HepG2 (cell line): ENCODE measurements around the gene RNASE8. TPM values are rescaled to one million over a fixed set of nuclear protein-coding genes. Genes with fewer than 3 reads are reported as not detected.

Experiments used
- BHLHE40 ChIP-seq: IDR thresholded peaks from 2 replicates; pipeline ENCODE4 v1.6.1; 2011; ENCODE audit warnings: low read length, improper control_type of control experiment
- CREBL2 ChIP-seq: sonication (generic); formaldehyde crosslinking; IDR thresholded peaks from 2 replicates; pipeline ENCODE4 v1.8.1; 2023; ENCODE audit warnings: missing genetic modification reagents, mild to moderate bottlenecking, borderline replicate concordance
- DBP ChIP-seq: sonication (generic); formaldehyde crosslinking; IDR thresholded peaks from 2 replicates; pipeline ENCODE4 v1.4.0; 2020; ENCODE audit warnings: missing genetic modification reagents; ENCODE audit errors: not compliant biosample characterization
- JUND ChIP-seq: sonication (generic); formaldehyde crosslinking; IDR thresholded peaks from 2 replicates; pipeline ENCODE4 v1.8.0; 2022; ENCODE audit warnings: mild to moderate bottlenecking, missing genetic modification reagents
- MAX ChIP-seq: IDR thresholded peaks from 2 replicates; pipeline ENCODE4 v1.6.1; 2012; ENCODE audit warnings: inconsistent platforms
- NBN ChIP-seq: fragments of 450-650 bp; conservative IDR thresholded peaks from 2 replicates; pipeline ENCODE4 v1.6.1; 2017
- NKX3-1 ChIP-seq: sonication (generic); formaldehyde crosslinking; IDR thresholded peaks from 2 replicates; pipeline ENCODE4 v1.5.0; 2020; ENCODE audit warnings: missing genetic modification reagents
- SSRP1 ChIP-seq: IDR thresholded peaks from 2 replicates; pipeline ENCODE4 v1.6.1; 2016; ENCODE audit warnings: control low read depth
- STAG1 ChIP-seq: sonication (generic); formaldehyde crosslinking; IDR thresholded peaks from 2 replicates; pipeline ENCODE4 v1.4.0; 2020; ENCODE audit warnings: missing genetic modification reagents
- TEAD2 ChIP-seq: sonication (generic); formaldehyde crosslinking; IDR thresholded peaks from 2 replicates; pipeline ENCODE4 v1.9.0; 2021; ENCODE audit warnings: missing genetic modification reagents
- ZBTB49 ChIP-seq: sonication (generic); formaldehyde crosslinking; IDR thresholded peaks from 2 replicates; pipeline ENCODE4 v1.4.0; 2020; ENCODE audit warnings: missing genetic modification reagents, borderline replicate concordance
- ZNF12 ChIP-seq: sonication (generic); formaldehyde crosslinking; IDR thresholded peaks from 2 replicates; pipeline ENCODE4 v1.5.0; 2020; ENCODE audit warnings: missing genetic modification reagents
- ZNF253 ChIP-seq: sonication (generic); formaldehyde crosslinking; IDR thresholded peaks from 2 replicates; pipeline ENCODE4 v1.8.0; 2022; ENCODE audit warnings: mild to moderate bottlenecking, missing genetic modification reagents, borderline replicate concordance
- ZNF264 ChIP-seq: sonication (generic); formaldehyde crosslinking; IDR thresholded peaks from 2 replicates; pipeline ENCODE4 v1.4.0; 2020; ENCODE audit warnings: missing genetic modification reagents
- ZNF512B ChIP-seq: sonication (generic); formaldehyde crosslinking; IDR thresholded peaks from 2 replicates; pipeline ENCODE4 v1.5.1; 2020; ENCODE audit warnings: missing genetic modification reagents, mild to moderate bottlenecking, borderline replicate concordance
- ZNF713 ChIP-seq: sonication (generic); formaldehyde crosslinking; IDR thresholded peaks from 2 replicates; pipeline ENCODE4 v1.4.0; 2020; ENCODE audit warnings: mild to moderate bottlenecking, missing genetic modification reagents
- ZNF790 ChIP-seq: sonication (generic); formaldehyde crosslinking; IDR thresholded peaks from 2 replicates; pipeline ENCODE4 v1.8.0; 2022; ENCODE audit warnings: missing genetic modification reagents, mild to moderate bottlenecking, borderline replicate concordance
- polyA plus RNA-seq, 8 experiments: library from polyadenylated mRNA; depleted of rRNA in 3 of 8; stranded (reverse) in 7 of 8; unstranded in 1 of 8; fragments of >200 nt; fragmentation: Illumina TruSeq in 4 of 8; extraction: Trizol in 4 of 8; gene quantifications; 2 replicates each; pipeline versions ENCODE4 v1.2.1 to v1.2.3, GENCODE V29; 2011 to 2016; ENCODE audit warnings: low read depth in 4 of 8, missing spikeins in 1 of 8, mixed read lengths in 1 of 8; ENCODE audit not compliant: insufficient read depth in 1 of 8
- total RNA-seq, 5 experiments: library from RNA; depleted of rRNA; stranded (reverse); fragments of >200 nt; fragmentation: Illumina TruSeq; extraction: Trizol; gene quantifications; 2 replicates each; pipeline ENCODE4 v1.2.3, GENCODE V29; 2016; ENCODE audit warnings: low read depth in 1 of 5
- TF ChIP-seq, protein P1 (sequence below): sonication (generic); formaldehyde crosslinking; IDR thresholded peaks from 2 replicates; pipeline ENCODE4 v1.8.0; 2022; ENCODE audit warnings: missing genetic modification reagents, low read depth, mild to moderate bottlenecking, borderline replicate concordance
- TF ChIP-seq, protein P2 (sequence below): sonication (generic); formaldehyde crosslinking; IDR thresholded peaks from 2 replicates; pipeline ENCODE4 v1.4.0; 2020; ENCODE audit warnings: missing genetic modification reagents

RNASE8 gene
- total and polyA plus RNA-seq, 2 of the 13 experiments (the other 11 are each of a cell fraction or from before 2014, with no cell fraction given) = not detected

DNA sequence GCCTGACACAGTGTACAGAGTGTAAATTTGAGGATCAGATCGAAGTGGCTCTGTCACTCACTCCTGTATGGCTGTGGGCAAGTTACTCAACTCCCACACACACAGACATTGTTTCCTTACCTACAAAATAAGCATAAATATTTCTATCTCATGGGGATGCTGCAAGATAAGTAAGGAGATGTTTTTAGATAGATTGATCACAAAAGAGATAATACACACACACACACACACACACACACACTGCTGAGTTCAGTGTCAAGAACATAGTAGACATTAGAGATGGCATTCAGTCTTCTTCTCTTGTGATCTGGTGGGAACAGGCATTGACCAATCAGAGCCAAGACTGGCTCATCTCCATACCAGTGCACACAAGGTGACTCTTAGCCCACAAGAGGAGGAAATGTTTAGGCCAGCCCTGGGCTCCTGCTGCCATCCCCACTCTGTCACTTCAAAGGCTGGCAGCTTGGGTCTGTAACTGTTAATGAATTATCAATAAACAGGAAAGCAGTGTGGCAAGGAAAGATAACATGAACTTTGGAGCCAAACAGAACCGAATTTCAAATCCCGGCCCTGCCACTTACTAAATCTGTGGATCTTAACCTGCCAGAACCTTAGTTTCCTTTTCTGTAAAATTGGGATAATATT is 3.4 kb upstream of the RNASE8 start (continued):
- TF ChIP-seq, protein P1, sequence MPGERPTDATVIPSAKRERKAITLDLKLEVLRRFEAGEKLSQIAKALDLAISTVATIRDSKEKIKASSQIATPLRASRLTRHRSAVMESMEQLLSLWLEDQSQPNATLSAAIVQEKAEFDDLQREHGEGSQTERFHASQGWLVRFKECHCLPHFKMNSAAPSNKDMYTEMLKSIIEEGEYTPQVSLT (CRISPR knock-in tag) = no peak
- TF ChIP-seq JUND (CRISPR knock-in tag) (peak; percentile 68), NKX3-1 (no peak; the same call in 1 of the 2 replicates), TEAD2 (CRISPR knock-in tag) (no peak), ZNF713 (CRISPR knock-in tag) (no peak), ZNF253 (CRISPR knock-in tag) (no peak), ZNF512B (no peak), ZNF264 (CRISPR knock-in tag) (peak; percentile 87; the same call in 1 of the 2 replicates), ZBTB49 (CRISPR knock-in tag) (no peak), SSRP1 (CRISPR knock-in tag) (0 out of 2 replicates have a peak, but pooled peaks have one; percentile 29), BHLHE40 (peak; percentile 60; the same call in 1 of the 2 replicates), MAX (peak; percentile 52; the same call in 1 of the 2 replicates), DBP (CRISPR knock-in tag) (no peak), CREBL2 (CRISPR knock-in tag) (no peak), STAG1 (0 out of 2 replicates have a peak, but pooled peaks have one; percentile 22), ZNF12 (CRISPR knock-in tag) (peak; percentile 66; the same call in 1 of the 2 replicates), ZNF790 (no peak), NBN (no peak)
- TF ChIP-seq, protein P2, sequence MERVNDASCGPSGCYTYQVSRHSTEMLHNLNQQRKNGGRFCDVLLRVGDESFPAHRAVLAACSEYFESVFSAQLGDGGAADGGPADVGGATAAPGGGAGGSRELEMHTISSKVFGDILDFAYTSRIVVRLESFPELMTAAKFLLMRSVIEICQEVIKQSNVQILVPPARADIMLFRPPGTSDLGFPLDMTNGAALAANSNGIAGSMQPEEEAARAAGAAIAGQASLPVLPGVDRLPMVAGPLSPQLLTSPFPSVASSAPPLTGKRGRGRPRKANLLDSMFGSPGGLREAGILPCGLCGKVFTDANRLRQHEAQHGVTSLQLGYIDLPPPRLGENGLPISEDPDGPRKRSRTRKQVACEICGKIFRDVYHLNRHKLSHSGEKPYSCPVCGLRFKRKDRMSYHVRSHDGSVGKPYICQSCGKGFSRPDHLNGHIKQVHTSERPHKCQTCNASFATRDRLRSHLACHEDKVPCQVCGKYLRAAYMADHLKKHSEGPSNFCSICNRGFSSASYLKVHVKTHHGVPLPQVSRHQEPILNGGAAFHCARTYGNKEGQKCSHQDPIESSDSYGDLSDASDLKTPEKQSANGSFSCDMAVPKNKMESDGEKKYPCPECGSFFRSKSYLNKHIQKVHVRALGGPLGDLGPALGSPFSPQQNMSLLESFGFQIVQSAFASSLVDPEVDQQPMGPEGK (CRISPR knock-in tag) = peak; percentile 76
